ENCODE data around the gene PXT1.
"Not testable (repeated sequence)": the region's sequence is repeated elsewhere in the genome, so short reads cannot be mapped to it uniquely, and the experiment has no call there.

The PXT1 gene

DNA sequence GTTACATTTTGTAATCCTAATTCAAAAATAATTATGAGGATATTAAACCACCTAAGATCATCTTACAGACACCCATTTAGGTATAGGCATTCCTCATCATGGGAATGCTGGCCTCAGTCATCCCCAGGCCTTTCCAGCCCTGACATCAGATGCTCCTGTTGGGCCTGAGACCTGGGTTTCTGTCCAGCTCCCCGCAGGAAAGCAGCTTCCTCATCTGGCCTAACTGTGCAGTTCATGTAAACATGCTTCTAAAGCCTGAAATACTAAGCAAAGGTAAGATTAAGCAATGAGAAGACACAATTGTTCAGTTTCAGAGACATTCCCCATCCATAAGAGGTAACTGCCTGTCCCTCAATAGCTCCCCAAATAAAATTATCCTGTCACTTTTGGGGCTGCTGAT lies 74.2 kb downstream of the PXT1 start:
- DNase-seq, result no peak

DNA sequence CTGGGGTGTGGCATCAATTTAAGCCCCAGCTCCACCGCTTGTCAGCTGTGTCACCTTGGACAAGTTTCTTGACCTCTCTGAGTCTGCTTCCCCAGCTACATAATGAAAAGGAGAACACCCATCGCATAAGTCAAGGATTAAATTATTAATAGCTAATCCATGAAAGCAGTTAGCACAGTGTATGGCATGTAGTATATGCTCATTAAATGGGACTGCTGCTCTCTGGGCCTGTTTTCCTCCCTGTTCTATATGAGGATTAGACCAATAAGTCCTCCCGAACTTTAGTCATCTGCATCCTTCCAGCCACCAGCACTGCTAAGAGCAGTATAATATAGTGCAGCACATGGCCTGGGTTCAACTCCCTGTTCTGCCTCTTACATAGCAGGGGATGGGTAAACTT lies 74.9 kb downstream of the PXT1 start:
- no peak for DNase-seq

DNA sequence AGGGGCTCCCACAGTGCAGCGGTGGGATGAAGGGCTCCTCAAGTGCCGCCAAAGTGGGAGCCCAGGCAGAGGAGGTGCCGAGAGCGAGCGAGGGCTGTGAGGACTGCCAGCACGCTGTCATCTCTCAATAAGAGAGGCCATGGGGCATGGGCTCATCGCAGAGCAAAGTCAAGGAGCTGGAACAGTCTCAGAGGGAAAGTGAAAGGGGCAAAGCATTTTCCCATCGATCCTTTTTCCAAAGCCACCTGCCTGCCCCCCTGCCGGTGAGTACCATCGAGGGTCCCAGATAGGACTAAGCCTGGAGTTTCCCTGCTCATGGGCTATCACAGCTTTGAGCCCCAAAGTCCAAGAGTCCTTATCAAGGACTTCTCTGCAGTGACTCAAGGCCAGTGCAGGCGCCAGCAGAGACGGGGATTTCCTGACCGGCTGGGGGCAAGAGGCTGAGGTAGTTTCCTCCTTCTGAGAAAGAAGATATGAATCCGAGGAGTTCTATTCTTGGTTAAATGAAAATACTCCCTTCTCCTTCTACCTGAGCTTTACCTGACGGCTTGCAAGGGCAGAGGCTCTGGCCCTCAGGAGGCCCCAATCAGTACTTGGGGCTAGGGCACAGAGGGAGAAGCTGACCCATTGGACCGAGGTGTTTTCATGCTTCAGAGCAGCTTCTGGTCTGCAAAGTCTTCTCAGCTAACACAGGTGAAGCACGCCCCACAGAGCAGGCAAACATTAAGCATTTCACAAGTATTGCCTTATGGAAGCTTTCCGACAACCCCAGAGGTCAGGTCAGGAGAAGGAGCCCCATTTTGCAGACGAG lies 77.8 kb downstream of the PXT1 start:
- DNase-seq, result no peak

DNA sequence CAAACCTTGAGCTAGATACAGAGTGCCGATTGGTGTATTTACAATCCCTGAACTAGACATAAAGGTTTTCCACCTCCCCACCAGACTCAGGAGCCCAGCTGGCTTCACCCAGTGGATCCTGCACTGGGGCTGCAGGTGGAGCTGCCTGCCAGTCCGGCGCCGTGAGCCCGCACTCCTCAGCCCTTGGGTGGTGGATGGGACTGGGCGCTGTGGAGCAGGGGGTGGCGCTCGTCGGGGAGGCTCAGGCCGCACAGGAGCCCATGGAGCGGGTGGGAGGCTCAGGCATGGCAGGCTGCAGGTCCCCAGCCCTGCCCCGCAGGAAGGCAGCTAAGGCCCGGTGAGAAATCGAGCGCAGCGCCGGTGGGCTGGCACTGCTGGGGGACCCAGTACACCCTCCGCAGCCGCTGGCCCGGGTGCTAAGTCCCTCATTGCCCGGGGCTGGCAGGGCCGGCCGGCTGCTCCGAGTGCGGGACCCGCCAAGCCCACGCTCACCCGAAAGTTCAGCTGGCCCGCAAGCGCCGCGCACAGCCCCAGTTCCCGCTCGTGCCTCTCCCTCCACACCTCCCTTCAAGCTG lies 78.5 kb downstream of the PXT1 start:
- DNase-seq, result not testable (repeated sequence)

DNA sequence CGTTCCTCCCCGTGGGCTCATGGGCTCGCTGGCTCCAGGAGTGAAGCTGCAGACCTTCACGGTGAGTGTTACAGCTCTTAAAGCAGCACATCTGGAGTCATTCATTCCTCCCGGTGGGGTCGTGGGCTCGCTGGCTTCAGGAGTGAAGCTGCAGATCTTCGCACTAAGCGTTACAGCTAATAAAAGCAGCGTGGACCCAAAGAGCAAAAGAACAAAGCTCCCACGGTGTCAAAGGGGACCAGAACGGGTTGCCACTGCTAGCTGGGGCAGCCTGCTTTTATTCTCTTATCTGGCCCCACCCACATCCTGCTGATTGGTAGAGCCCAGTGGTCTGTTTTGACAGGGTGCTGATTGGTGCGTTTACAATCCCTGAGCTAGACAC lies 79.3 kb downstream of the PXT1 start:
- not testable (repeated sequence) for DNase-seq

DNA sequence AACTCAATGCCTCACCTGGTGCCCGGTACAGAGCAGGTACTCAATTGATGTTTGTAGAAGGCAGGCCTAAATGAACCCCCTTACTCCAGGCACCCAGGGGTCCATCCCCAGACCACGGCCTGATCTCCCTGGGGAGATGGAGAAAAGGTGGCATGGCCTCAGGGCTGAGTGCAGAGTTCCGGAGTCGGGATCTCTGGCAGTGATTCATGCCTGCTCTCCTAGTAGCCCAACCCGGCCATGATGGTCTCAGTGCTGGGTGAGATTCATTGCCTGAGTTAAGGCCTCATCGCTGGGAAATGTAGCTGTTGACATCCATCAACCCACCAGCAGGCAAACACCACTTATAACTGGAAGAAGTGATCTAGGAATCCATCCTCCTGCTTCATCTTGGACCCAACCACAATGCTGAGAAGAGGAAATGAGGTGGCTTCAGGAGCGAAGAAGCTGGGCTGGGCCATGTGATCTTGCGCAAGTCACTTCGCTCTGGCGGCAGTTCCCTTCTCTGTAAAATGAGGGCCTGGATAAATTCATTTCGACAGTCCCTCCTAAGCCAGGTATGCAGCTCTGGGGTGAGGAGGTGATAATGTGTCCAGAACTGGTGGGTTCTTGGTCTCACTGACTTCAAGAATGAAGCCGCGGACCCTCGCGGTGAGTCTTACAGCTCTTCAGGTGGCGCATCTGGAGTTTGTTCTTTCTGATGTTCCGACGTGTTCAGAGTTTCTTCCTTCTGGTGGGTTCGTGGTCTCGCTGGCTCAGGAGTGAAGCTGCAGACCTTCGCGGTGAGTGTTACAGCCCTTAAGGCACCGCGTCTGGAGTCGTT lies 79.9 kb downstream of the PXT1 start:
- no peak for DNase-seq

DNA sequence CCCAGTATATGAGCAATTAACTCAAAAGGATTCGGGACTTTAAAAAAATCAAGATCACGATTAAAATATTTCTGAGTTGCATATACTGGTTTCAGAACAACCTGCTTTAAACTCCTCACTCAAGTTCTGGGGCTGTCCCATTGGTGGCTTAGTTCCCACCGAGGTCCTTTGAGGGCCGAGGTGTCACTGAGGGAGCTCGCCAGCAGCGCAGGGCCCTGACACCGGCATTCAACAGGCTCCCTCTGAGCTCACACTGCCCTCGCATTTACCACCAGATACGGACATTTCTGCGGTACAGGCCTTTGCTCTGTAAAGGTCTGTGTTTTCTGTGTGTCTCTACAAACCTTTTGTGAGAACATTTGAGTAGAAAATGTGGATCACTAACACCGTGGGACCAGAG lies 81.6 kb downstream of the PXT1 start:
- no peak for DNase-seq

DNA sequence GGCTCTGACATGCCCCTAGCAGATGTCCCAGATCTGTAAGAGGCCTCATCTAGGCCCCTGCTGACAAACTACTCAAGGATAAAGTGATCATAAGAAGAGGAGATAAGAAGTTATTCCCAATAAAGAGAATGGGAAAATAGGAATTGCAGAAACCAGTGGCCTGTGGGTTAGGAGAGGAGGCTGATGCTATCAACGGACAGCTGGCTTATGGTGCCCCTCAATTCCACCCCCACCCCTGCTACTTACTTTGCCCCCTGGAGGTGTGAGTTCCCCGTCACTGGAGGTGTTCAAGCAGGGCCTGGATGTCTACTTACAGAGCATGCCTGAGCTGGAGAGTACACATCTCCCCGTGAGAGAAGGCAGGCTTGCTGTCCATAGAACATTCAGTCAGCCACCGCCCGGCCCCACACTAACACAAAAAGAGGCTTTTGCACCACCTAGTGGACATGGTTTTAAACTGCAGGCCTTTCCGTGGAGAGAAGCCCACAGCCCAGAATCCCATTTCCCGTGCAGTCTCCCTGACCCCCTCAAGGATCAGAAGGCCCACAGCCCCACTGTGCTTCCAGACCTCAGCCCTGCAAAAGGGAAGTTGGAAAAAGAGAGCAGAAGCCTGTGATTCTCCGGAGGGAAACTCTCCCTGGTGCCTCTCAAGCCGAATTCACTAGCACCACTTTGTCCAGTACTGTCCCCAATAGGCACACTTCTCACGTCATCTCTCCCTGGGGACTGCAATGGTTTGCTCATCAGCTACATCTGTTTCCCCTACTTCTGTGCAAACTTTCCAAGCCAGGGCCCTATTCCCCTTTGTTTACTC lies 82.2 kb downstream of the PXT1 start:
- peak; percentile 90 for DNase-seq

DNA sequence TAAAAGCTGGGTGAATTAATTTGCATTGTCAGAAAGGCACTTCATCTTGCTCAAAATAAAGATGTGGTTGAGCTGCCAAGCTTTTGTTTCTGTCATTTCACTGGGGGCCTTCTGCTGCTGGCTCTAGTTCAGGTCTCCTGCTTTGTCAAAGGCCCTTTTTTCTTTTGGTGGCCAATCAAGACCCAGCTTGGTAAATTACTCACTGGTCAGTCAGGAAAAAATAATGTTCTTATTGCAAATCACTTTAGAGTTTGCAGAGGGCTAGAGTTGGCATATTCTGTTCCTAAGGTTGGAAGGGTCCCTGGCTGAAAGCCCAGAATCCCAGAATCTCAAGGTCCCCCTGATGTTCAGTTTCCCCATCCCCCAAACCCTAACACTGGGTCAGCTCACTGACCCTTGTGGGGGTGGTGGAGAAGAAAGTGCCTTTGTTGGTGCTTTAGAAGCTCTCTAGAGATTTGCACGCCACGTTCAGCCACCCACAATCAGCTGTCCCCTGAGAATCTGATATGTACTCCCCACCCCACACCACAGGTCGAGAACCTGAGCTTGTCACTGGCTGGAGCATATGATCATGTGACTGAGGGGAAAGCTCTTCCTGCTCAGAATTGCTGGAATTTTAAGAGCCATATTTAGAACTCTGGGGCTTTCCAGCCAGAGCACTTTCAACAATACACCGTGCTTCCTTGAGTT lies 84.3 kb downstream of the PXT1 start:
- DNase-seq, result no peak

DNA sequence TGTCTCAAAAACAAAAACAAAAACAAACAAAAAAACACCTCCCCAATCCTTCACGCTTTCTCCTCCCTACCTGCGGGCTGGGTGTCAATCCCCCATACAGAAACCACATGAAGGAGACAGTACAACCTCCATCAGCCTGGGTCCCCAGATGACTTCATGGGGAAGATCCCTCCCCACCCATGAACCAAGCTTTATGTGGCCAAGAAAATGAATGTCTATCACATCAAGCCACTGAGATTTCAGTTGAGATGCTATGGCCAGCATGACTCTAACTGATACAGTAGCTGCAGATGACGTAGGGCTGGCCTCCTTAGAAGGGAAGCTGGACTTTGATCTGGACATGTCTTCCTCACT lies 84.8 kb downstream of the PXT1 start:
- no peak for DNase-seq

DNA sequence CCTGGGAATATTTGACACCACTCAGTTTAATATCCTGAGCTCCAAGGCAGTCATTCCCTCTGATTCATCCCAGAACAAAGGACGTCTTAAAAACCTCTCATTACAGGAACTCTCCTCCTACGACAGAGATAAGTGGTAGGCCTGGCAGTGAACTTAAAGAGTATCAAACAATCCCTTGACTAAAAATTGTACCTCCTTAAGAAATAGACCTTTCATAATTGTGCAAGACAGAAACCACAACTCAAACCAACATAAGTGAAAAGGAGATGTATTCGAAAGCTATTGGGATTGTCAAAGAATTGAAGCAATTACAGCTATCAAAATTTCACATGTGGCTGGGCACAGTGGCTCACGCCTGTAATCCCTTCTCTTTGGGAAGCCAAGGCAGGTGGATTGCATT lies 86.8 kb downstream of the PXT1 start:
- no peak for DNase-seq

DNA sequence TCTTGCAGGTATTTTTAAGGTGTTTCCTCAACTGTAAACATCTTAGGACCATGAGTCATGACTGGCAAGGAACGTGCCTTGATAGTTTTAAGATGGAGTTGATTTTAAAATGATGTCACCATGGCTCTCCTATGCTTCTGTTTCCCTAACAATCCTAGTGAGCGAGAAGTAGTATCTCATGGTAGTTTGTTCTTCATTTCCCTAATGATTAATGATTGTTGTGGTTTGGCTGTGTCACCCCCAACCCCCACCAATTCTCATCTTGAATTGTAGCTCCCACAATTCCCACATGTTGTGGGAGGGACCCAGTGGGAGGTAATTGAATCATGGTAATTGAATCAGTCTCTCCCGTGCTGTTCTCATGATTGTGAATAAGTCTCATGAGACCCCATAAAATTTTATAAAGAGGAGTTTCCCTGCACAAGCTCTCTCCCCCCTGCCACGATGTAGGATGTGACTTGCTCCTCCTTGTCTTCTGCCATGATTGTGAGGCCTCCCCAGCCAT lies 89.2 kb downstream of the PXT1 start:
- DNase-seq, result no peak

DNA sequence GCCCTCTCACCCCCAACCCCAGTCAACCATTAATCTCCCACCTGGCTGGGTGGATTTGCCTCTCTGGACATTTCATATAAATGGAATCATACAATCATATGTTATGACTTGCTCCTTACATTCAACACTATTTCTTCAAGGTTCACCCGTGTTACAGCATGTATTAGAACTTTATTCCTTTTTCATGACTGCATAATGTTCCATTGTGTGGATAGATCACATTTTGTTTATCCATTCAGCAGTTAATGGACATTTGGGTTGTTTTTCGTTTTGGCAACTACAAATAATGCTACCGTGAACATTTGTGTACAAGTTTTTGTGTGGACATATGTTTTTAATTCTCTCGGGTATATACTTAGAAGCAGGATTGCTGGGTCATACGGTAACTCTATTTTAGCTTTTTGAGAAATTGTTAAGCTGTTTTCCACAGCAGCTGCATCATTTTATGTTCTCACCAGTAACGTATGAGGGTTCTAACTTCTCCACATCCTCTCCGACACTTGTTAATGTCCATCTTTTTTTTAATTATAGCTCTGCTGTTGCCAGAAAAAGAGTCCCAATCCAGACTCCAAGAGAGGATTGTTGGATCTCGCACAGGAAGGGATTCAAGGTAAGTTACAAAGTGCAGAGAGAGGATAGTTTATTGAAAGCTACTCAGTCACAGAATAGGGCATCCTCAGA lies 90.0 kb downstream of the PXT1 start:
- DNase-seq, result no peak

DNA sequence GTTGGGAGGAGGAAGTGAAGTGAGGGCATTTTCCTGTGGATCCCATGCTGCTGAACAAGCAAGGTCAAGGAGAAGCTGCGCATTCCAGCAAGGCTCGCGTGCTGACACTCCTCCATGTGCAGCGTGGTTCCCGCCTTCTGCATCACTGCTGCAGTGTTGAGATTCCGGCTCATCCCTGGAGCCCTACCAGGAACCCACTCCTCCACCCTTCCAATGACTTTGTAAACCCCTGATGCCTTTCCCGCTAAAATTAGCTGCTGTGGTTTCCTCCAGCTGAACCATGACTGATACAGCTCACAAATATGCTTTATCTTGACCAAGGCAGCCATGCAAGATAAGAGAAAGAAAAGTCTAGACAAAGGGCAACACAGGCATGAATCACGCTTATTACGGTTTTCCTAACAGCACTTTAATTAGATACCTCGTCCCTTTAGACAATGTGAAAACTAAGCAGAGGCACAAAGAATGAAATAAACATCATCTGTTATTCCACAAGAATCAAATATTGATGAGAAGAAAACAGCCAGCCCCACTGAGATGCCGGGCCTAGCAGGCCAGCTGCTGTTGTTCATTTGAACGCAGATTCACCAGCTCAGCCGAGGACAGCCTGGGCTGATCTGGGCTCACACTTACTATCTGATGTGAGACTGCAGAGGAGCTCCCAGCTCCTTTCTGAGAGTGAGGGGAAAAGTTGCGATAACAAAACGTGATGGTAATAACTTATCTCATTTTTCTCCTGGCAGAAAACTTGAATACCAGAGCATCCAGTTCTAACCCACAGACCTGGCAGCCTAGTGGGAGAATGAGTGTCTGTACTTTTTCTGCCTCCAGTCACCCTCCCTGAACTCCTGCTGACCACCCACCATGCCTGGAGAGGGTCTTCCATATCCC lies 91.7 kb downstream of the PXT1 start:
- DNase-seq, result peak; percentile 79

DNA sequence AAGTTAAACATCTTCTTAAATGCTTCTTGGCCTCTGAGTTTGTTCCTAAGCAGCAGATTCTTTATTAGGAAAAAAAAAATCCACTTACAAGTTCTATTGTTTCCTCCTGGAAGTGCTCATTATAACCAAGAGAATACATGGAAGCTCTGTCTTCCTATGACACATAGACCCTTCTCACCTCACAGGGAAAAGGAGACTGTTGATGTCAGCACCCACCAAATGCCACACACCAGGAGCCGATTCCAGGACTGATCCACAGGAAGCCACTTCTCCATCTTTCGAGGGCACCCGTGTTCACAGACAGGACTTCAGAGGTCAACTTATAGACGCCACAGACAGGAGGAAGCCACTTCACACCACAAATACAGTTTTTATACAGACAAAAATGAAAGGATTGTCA lies 92.6 kb downstream of the PXT1 start:
- no peak for DNase-seq

DNA sequence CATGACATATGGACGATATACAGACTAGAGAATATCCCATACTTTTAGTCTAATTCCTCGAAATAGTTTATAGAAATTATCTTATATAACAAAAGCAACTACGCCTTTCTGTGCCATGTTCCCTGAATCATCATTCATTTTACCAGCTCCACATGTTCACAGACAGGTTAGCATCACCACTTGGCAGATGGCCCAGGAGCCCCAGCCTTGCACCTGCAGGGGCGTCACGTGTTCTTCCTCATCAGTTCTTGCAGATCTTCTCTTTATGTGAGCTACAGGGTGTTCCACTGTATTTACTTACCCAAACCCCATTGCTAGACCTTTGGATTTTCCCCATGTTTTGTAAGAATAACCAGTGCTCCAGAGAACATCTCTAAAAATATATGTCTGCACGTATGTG lies 93.4 kb downstream of the PXT1 start:
- DNase-seq, result no peak

DNA sequence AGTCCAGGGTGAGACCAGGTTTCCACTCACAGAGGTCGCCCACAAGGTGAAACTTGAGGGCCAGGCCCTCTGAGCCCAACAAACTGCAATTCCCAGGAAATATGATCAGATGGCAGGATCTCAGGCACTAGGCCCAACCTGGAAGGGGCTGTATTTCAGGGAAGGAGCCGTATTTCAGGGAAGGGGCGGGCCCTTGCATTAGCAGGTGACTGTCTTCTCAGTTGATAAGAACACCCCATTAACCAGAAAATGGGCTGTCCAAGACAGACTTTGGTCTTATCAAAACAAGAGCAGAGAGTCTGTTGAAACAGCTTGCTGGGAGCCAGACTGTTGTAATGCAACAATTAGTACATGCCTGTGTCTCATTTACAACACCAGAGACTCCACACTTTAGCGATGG lies 95.0 kb downstream of the PXT1 start:
- no peak for DNase-seq

DNA sequence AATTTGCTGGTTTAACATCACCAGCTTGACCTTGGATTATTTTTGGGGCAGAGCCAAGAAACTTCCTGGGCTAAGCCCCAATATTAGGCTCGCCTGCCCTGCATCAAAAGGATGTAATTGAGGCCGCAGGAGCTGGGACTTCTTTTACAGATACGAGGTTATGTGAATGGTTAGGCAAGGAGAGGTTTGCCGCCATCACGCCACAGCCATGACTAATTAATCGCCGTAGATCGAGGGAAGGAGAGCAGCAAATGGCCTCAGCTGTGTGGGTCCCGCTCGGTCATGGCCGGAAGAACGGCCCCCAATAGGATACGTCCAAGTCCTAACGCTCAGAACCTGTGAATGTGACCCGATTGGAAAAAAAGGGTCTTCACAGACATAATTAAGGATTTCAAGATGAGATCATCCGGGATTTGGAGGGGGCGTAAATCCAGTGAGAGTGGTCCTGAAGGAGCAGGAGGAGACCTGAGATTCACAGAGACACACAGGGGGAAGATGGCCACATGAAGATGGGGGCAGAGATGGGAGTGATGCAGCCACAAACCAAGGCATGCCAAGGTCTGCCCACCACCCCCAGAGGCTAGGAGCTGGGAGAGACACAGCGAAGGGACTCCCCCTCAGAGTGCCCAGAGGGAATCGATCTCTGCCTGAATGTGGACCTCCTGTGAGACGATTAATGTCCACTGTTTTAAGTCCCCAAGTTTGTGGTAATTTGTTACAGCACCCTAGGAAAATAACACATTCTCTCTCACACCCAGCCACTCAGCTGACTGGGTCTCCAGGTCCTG lies 96.0 kb downstream of the PXT1 start:
- no peak for DNase-seq

DNA sequence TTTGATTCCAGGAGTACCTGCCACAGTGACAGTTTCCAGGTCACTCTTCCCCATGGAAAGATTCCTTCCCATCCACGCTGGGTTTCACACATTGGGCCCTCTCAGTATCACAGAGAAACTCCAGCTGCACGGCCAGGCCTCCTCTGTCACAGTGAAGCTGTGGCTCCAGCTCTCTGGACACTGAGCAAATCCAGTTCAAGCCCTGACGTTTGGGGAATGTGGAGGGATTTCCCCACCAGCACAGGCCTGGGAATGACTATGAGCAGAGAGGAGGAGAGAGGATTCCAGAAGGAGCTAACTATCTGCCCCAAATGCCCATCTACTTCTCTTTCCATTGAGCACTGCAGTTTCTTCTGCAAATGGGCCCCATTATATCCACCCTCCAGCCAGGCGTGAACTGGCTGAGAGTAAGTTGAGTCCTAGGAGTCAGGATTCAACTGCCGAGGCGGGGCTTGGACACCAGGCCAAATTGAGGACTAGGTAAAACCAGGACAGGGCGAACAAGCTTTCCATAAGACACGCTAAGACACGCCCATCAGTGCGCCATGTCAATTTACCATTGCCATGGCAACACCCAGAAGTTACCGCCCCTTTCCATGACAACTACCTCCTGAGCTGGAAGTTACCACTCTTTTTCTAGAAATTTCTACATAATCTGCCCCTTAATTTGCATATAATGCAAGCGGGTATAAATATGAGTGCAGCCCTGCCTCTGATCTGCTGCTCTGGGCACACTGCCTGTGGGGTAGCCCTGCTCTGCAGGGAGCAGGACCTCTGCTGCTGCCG lies 96.8 kb downstream of the PXT1 start:
- no peak for DNase-seq
